Measurements from ENCODE around the gene ADCY2.

Gene ADCY2

GRCh38 chr5:7753181-7753580 lies 357.2 kb downstream of the ADCY2 start:
- DNase-seq = no peak

GRCh38 chr5:7753596-7753995 lies 357.7 kb downstream of the ADCY2 start:
- DNase-seq = no peak

GRCh38 chr5:7754490-7754889 lies 358.6 kb downstream of the ADCY2 start:
- DNase-seq = no peak

- DNase-seq = no peak
Observed at GRCh38 chr5:7754997-7755596, 359.2 kb downstream of the ADCY2 start.

- DNase-seq = no peak
Observed at GRCh38 chr5:7755958-7756357, 360.0 kb downstream of the ADCY2 start.

GRCh38 chr5:7756453-7756852 lies 360.5 kb downstream of the ADCY2 start:
- no peak for DNase-seq

GRCh38 chr5:7759257-7759871 lies 363.4 kb downstream of the ADCY2 start:
- no peak for DNase-seq

GRCh38 chr5:7759951-7760580 lies 364.1 kb downstream of the ADCY2 start:
- DNase-seq = no peak

GRCh38 chr5:7762267-7762666 lies 366.3 kb downstream of the ADCY2 start:
- DNase-seq = no peak

- DNase-seq = no peak
Observed at GRCh38 chr5:7763621-7764072, 367.7 kb downstream of the ADCY2 start.

GRCh38 chr5:7764452-7764851 lies 368.5 kb downstream of the ADCY2 start:
- no peak for DNase-seq

- no peak for DNase-seq
Observed at GRCh38 chr5:7770436-7770835, 374.5 kb downstream of the ADCY2 start.

GRCh38 chr5:7772141-7772540 lies 376.2 kb downstream of the ADCY2 start:
- no peak for DNase-seq

GRCh38 chr5:7773178-7773577 lies 377.2 kb downstream of the ADCY2 start:
- DNase-seq = no peak

GRCh38 chr5:7776442-7776841 lies 380.5 kb downstream of the ADCY2 start:
- no peak for DNase-seq

- DNase-seq = no peak
Observed at GRCh38 chr5:7779019-7780005, 383.4 kb downstream of the ADCY2 start.

GRCh38 chr5:7781899-7782298 lies 386.0 kb downstream of the ADCY2 start:
- no peak for DNase-seq

GRCh38 chr5:7784683-7785380 lies 388.9 kb downstream of the ADCY2 start:
- DNase-seq = no peak

GRCh38 chr5:7787770-7788169 lies 391.8 kb downstream of the ADCY2 start:
- no peak for DNase-seq

GRCh38 chr5:7789567-7789966 lies 393.6 kb downstream of the ADCY2 start:
- DNase-seq = no peak

- DNase-seq = no peak
Observed at GRCh38 chr5:7793895-7794294, 398.0 kb downstream of the ADCY2 start.

GRCh38 chr5:7794311-7794710 lies 398.4 kb downstream of the ADCY2 start:
- no peak for DNase-seq

- DNase-seq = no peak
Observed at GRCh38 chr5:7794823-7795222, 398.9 kb downstream of the ADCY2 start.

All from NCI-H1417 treated with DMSO at 0.1 percent for 48 hours (cell line).